Motor neuron (in vitro differentiated cells): Measurements from ENCODE around the gene FMN1. TPM values are rescaled to one million over a fixed set of nuclear protein-coding genes. Genes with fewer than 3 reads are reported as not detected.

Experiments used
- ATAC-seq, 8 experiments: fragments of 200-7000 bp; cut with Tn5 transposase; replicated peaks in 6 of 8; 2 replicates each; pipeline ENCODE4 v1.8.0; 2021; ENCODE audit warnings: mild to moderate bottlenecking in 8 of 8, moderate library complexity in 8 of 8
- H3K27ac ChIP-seq, 2 donors: fragments of 250-450 bp; sonication (Bioruptor Pico); 2 replicates each; pipeline ENCODE4 v1.9.0; 2021; ENCODE audit warnings: antibody characterized with exemption in 2 of 2, mild to moderate bottlenecking in 2 of 2, moderate library complexity in 1 of 2
- H3K4me1 ChIP-seq, 2 donors: fragments of 250-450 bp; sonication (Bioruptor Pico); replicated peaks in 1 of 2; 2 replicates each; pipeline ENCODE4 v1.6.1; 2021; ENCODE audit warnings: antibody characterized with exemption in 2 of 2, mild to moderate bottlenecking in 2 of 2, moderate library complexity in 1 of 2
- H3K4me3 ChIP-seq, 5 donors: fragments of 250-450 bp; sonication (Bioruptor Pico); 2 replicates each; pipeline ENCODE4 v1.9.0; 2021; ENCODE audit warnings: antibody characterized with exemption in 5 of 5, mild to moderate bottlenecking in 5 of 5, moderate library complexity in 4 of 5
- WGBS, 10 experiments: fragments of 450-650 bp; shearing (Covaris generic); methylation state at CpG; one replicate each; pipeline ENCODE4 v1.0.0; 2022; 5-methylcytosine and 5-hydroxymethylcytosine counted together
- in situ Hi-C, 9 experiments: fragments of 400-800 bp; cut with MboI; loops; one replicate each; pipeline ENCODE4 v1.15.0; 2021; ENCODE audit warnings: low sequenced_read_pairs in 9 of 9, low pct_unique_long_range_greater_than_20kb in 2 of 9; ENCODE audit not compliant: unreplicated experiment in 9 of 9
- total RNA-seq, 8 experiments: library from RNA; unstranded; fragments of 300-600 nt; gene quantifications; 2 replicates each; pipeline versions ENCODE4 v1.2.3 to v1.2.4, GENCODE V29; 2022

Gene FMN1
- total RNA-seq, 8 experiments from 2014 or later: 0.27 to 4.2 (median 2.0) TPM

DNA sequence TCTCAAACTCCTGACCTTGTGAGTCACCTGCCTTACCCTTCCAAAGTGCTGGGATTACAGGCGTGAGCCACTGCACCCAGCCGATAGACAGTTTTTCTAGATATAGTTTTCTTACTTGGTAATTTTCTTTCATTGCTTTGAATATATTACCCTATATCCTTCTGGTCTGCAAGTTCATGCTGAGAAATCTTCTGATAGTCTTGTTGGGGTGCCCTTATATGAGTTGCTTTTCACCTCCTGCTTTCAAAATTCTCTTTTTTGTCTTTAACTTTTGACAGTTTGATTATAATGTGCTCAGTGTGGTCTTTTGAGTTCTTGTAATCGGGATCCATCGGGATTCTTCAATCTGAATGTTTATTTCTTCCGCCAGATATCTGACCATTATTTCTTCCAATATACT, 259.4 kb downstream of the FMN1 start:
- WGBS, 10 experiments: 83 to 100% (median 97%) methylated on average over 1 to 5 of the region's 5 CpGs; no CpG with 5 or more reads in 1 of the 10 experiments
- in situ Hi-C loops: no loop called here

DNA sequence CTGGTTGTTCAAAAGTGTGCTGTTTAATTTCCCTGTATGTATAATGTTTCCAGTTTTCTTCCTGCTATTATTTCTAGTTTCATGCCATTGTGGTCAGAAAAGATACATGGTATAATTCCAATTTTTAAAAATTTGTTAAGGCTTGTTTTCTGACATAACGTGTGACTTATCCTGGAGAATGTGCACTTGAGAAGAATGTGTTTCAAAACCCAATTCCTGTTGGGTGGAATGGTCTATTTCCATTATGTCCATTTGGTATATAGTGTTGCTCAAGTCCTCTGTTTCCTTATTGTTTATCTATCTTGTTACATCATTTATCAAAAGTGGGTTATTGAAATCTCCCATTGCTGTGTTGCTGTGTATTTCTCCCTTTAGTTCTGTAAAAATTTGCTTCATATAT, 261.3 kb downstream of the FMN1 start:
- in situ Hi-C loops: no loop called here
- 11 to 100% (median 85%) methylated on average over 1 of the region's 1 CpG; no CpG with 5 or more reads in 1 of the 10 experiments for WGBS, 10 experiments
- Histone ChIP-seq H3K4me1 (no peaks in the 10 kb centered on the region), H3K4me3 (no peak overlapping the region), H3K27ac (no peak overlapping the region)
- no peak for ATAC-seq

More for the DNA sequence above, 259.4 kb downstream of the FMN1 start:
- Histone ChIP-seq H3K4me3 (no peak overlapping the region), H3K27ac (no peak overlapping the region), H3K4me1 (no peaks in the 10 kb centered on the region)
- ATAC-seq: no peak

DNA sequence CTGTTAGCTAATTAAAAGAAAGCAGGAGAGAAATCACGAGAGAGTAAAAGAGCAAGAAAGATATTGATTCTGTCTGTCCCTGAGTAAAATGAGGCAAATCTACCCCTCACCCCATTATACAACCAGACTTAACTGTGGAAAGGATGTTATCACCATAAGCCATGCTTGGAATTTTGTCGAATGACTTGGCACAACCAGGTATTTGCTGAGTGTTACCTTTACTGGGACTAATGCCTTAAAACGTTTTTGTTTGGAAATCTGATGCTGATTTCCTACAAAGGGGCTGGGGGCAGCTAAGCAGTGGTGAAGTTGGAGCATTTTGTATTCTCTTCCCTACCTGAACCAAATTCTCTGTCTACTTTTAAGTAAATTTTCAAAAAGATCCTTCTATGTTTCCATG, 265.6 kb downstream of the FMN1 start:
- ATAC-seq: no peak
- no peak overlapping the region for H3K4me3 ChIP-seq
- 20 to 100% (median 62%) methylated on average over 1 to 3 of the region's 3 CpGs; no CpG with 5 or more reads in 1 of the 10 experiments for WGBS, 10 experiments
- in situ Hi-C loops: no loop called here
- H3K27ac ChIP-seq: no peak overlapping the region
- no peaks in the 10 kb centered on the region for H3K4me1 ChIP-seq

DNA sequence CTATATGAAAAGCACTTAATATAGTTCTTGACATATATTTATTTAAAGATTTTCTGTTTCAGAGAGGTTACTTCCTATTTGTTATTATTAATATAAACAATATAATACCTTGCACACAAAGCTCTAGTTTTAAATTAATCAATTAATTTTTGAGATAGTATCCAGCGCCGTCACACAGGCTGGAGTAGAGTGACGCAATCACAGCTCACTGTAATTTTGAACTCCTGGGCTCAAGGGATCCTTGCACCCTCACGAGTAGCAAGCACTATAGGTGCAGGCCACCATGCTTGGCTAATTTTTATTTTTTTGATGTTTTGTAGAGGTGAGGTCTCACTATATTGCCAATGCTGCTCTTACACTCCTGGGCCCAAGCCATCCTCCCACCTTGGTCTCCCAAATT, 267.4 kb downstream of the FMN1 start:
- no peak overlapping the region for H3K27ac ChIP-seq

DNA sequence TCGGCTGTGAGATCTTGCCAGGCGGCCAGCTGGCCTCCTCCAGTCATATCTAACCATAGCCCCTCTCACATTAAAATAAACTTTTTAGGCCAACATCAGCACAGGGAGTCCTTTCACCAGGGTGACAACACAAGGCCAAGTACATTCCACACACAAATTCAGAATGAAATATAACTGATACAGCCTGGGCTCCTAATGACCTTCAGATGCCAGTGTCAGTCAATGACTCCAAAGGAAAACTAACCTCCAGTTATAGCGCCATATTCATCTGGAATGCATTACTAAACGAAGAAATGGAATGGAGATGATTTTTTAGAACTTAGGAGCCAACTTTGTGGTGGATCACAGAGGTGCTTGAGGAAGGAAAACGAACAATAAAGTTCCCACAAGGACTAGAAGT, 271.3 kb downstream of the FMN1 start:
- no peak for ATAC-seq
- in situ Hi-C loops: no loop called here
- 28 to 100% (median 82%) methylated on average over 2 to 5 of the region's 5 CpGs; no CpG with 5 or more reads in 3 of the 10 experiments for WGBS, 10 experiments
- no peaks in the 10 kb centered on the region for H3K4me1 ChIP-seq
- H3K4me3 ChIP-seq: no peak overlapping the region
- H3K27ac ChIP-seq: no peak overlapping the region

More for the DNA sequence above, 267.4 kb downstream of the FMN1 start:
- in situ Hi-C loops: no loop called here
- 68 to 100% (median 85%) methylated on average over 1 to 4 of the region's 4 CpGs; no CpG with 5 or more reads in 2 of the 10 experiments for WGBS, 10 experiments
- ATAC-seq: no peak
- Histone ChIP-seq H3K4me1 (no peaks in the 10 kb centered on the region), H3K4me3 (no peak overlapping the region)

DNA sequence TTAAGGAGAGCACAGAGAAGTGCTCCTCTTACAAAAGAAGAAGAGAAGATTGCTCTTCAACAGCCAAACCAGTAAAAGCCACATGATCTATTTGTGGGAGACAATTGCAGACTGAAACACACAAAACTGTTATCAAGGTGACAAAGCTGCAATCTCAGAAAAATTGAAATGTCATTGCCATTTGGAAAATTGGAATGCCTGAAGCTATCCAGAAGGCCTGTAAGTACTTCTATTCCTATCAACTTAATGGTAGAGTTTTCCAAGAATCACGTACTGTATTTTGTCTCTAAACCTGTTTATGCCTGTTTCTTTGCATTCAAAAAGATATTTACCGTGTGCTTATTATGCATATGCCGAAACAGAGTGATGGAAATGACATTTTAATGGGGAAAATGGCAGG, 272.0 kb downstream of the FMN1 start:
- Histone ChIP-seq H3K4me3 (no peak overlapping the region), H3K27ac (no peak overlapping the region), H3K4me1 (no peaks in the 10 kb centered on the region)
- in situ Hi-C loops: no loop called here
- WGBS, 10 experiments: 29 to 92% (median 68%) methylated on average over 2 to 3 of the region's 3 CpGs
- no peak for ATAC-seq

DNA sequence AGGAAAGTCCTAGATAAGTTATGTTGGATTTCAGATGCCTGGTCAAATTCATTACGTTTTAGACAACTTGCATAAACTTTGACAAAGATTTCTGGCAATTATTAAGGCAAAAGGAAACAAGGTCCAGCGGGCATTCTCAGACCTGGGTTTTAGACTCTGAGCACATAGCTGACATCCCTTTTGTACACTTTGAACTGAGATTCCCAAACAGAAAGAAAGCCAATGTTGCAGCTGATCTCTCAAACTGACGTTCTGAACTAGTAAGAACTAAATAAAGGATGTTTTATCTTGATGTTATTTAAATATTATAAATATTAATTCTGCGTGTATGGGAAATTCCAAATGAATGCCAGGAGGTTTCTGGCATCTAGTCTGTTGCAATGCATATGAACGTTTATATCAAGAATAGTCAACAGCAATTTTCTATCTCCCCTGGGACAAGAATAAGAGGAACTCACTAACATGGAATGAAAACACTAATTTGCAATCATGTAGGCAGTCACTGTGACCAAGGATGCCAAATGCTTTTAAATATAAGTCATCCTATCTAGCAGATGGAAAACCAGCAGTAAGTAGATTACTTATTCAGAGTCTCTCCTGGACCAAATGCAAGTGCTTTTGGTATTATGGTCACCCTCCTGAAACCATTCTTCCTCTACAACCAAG, 274.6 kb downstream of the FMN1 start:
- ATAC-seq: peak in 2 of 8 experiments; percentile 61 to 78
- Histone ChIP-seq H3K4me3 (no peak overlapping the region), H3K27ac (no peak overlapping the region), H3K4me1 (no peaks in the 10 kb centered on the region)
- in situ Hi-C loops: no loop called here
- WGBS, 10 experiments: 0 to 100% (median 81%) methylated on average over 1 to 5 of the region's 5 CpGs

DNA sequence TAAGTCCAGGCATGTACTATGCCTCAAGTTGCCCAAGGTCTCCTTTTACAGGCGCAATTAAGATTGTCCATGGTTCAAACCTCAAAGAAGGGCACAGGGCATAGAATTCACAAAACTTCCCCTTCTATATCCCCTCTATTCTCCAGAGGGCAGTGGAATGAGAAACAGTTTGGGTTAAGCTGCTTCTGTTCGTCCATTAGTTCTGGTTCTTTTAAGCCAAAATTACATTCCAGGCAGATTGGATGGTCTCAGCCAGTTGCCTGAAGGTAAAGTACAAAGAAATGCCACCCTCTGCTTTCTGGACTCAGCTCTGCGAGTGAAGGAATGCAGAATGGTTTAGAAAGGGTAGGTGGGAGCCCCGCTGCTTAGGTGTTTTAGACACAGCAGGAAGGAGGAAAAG, 276.0 kb downstream of the FMN1 start:
- no peaks in the 10 kb centered on the region for H3K4me1 ChIP-seq
- H3K27ac ChIP-seq: no peak overlapping the region
- ATAC-seq: no peak
- 67 to 100% (median 88%) methylated on average over 1 to 4 of the region's 4 CpGs; no CpG with 5 or more reads in 1 of the 10 experiments for WGBS, 10 experiments
- H3K4me3 ChIP-seq: no peak overlapping the region
- in situ Hi-C loops: no loop called here

DNA sequence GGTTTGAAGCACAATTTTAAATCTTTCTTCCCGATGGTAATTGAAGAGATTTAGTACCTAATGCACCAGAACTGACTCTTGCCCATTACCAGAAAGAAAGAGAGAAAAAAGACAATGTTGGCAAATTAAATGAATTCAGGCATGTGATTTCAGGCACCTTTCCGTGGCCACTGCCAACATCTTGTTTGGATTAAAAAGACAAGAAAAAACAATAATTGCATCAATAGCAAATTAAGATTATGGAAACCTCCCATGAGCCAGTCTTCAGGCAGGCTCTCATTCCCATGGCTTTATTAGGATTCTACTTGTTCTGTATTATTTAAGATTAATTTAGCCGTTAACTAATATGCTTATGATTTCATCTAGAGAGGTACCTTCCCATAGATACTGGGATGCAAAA, 283.7 kb downstream of the FMN1 start:
- in situ Hi-C loops: no loop called here
- Histone ChIP-seq H3K4me1 (peaks cover 0 to 6% of the 10 kb centered on the region in 2 donors), H3K4me3 (no peak overlapping the region), H3K27ac (no peak overlapping the region)
- no peak for ATAC-seq
- WGBS, 10 experiments: 34 to 100% (median 78%) methylated on average over 1 to 3 of the region's 3 CpGs; no CpG with 5 or more reads in 1 of the 10 experiments

DNA sequence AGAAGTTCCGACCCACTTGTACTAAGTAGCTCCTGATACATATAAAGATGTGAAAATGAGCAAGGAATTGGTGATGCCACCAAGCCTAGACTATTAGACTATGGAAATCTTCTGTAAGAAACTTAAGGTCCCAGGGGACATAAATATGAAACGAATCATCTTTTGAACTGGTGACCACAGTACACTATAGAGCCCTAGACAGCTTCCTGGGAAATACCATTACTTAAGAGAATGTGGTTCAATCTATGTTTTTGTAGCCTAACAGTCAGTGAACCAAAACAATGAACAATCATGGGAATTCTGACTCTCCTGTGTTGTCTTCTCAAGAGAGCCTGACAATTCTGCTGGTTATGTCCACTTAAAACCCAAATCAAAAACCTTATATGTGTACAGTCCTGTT, 285.1 kb downstream of the FMN1 start:
- no peak overlapping the region for H3K4me3 ChIP-seq
- peaks cover 0 to 6% of the 10 kb centered on the region in 2 donors for H3K4me1 ChIP-seq
- in situ Hi-C loops: no loop called here
- no peak for ATAC-seq
- H3K27ac ChIP-seq: no peak overlapping the region
- 6 to 100% (median 70%) methylated on average over 1 to 2 of the region's 2 CpGs; no CpG with 5 or more reads in 2 of the 10 experiments for WGBS, 10 experiments

DNA sequence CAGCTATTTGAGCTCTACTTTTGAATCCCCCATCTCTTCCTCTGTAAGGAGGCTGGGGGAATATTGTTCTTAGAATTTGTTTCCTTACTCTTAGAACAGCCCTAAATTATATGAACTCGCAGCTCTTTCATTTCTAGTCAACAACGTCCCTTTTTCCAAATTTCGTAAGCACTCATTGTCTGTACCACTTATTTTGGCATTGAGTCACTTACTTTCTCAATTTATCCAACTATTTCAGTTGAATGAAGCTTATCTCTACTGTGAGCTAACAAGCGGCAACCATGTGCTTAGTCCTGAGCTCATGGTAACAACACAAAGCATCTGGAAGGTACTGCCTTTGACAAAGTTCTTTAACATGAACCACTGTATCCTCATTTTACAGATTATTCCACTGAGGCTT, 285.6 kb downstream of the FMN1 start:
- H3K4me3 ChIP-seq: no peak overlapping the region
- H3K27ac ChIP-seq: no peak overlapping the region
- in situ Hi-C loops: no loop called here
- H3K4me1 ChIP-seq: peaks cover 0 to 6% of the 10 kb centered on the region in 2 donors
- WGBS, 10 experiments: 41 to 100% (median 88%) methylated on average over 1 to 4 of the region's 4 CpGs
- no peak for ATAC-seq

DNA sequence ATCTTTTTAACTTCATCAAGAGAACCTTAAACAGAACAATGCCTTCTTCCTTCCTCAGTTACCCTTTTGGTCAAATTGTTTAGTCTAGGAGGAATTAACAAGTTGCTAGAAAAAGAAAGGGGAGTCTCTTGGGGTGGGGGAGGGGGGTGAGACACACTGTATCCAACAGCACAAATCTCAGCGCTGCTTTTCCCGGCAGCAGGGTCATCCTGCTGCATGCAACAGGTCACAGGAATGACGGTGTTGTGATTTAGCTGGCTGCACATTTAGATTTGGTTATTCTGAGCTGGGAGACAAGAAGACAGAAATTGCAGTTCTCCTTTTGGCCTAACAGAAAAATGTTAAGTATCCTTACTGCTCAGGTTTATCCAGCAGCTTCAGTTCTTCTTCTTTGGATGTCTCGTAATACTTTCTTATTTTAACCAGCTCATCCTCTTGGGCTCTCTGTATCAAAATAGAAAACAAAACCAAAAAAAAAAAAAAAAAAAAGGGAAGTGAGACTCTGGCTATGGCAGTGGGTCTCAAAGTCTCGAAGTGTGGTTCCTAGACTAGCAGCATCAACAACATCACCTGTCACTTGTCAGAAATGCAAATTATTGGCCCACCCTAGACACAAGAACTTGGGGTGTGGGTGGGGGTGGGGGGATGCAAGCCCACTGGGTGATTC, 286.2 kb downstream of the FMN1 start:
- Histone ChIP-seq H3K4me1 (peaks cover 0 to 6% of the 10 kb centered on the region in 2 donors), H3K27ac (no peak overlapping the region), H3K4me3 (no peak overlapping the region)
- in situ Hi-C loops: no loop called here
- 62 to 100% (median 86%) methylated on average over 1 to 5 of the region's 5 CpGs; no CpG with 5 or more reads in 3 of the 10 experiments for WGBS, 10 experiments
- peak in 4 of 8 experiments; percentile 36 to 61 (median 46) for ATAC-seq

DNA sequence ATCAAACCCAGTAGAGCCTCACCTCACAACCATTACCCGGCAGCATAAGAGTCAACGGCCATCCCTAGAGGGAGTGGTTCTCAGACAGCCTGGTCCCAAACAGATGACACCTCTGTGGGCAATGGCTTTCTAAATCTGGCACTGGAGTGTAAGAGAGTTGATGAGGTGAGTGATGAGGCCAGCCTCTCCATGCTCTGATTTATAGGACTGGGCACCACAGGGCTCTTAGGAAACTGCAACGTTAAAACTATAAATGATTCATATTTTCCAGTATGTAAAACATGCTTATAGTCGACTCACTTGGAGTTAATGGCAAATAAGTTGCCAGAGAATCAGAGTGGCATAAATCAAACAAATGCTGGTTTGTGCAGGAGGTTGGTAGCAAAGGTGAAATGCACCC, 289.0 kb downstream of the FMN1 start:
- peak in 1 of 8 experiments; percentile 20 for ATAC-seq

More for the DNA sequence above, 289.0 kb downstream of the FMN1 start:
- Histone ChIP-seq H3K4me3 (no peak overlapping the region), H3K27ac (no peak overlapping the region), H3K4me1 (peaks cover 0 to 6% of the 10 kb centered on the region in 2 donors)
- in situ Hi-C loops: no loop called here
- WGBS, 10 experiments: 0 to 100% (median 94%) methylated on average over 2 to 3 of the region's 4 CpGs; no CpG with 5 or more reads in 5 of the 10 experiments
